Stimulated activated CD8-positive, alpha-beta memory T cell treated with anti-CD3 and anti-CD28 coated beads, Interleukin-7, amount 100 ng/mL, for 48 hours (primary cell): Measurements from ENCODE around the gene TTF2.
"Not testable (repeated sequence)": the region's sequence is repeated elsewhere in the genome, so short reads cannot be mapped to it uniquely, and the experiment has no call there.

Experiments
- DNase-seq, 2 donors: peaks; one replicate each; pipeline ENCODE4 v3.0.0-alpha.2; 2020; ENCODE audit warnings: low read depth in 1 of 2; ENCODE audit errors: extremely low read depth in 1 of 2

TTF2 gene

DNA sequence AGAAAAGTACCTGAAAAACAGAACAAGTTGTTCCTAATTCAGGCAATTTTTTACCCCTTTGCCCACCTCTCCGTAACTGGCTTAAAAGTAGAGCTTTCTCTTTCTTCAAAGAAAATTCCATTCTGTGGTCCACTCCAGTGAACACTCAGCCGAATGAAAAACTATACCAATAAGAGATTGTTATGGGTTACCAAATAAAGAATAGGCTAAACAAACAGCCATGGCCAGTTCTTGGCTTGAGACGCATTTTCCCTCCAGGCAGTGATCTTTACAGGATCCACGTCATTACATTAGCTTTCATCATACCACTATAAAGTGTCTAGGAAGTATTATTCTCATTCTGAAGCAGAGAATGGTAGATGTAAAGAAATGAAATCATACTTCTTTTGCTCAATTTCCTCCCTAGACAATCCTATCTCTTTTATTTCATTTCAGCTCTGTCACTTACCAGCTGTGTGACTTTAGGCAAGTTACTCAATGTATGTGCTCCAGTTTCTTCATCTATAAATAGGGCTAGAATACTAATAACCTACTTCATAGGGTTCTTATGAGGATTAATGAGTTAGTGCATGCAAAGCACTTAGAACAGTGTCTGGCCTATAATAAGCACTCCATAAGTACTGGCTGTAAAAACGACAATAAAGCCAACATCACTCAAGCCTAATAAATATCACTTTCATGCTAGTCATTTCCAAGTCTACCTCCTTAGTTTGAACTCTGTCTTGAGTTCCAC is 87.9 kb downstream of the TTF2 start:
- DNase-seq: no peak

DNA sequence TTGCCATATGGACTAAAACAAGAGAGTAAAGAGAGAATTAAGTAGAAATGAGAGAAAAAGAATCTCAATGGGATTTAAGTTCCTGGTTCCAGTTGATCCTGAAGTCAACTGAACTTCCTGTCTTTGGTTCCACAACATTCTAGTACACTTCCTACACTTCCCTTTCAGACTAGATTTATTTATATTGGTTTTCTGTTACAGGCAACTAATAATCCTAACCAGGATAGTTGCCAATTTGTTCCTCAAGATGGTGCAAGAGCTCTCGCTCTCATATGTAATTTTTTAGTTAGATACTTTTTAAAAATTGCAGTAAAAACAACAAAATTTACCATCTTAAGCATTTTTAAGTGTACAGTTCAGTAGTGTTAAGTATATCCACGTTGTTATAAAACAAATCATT is 90.2 kb downstream of the TTF2 start:
- DNase-seq: no peak

DNA sequence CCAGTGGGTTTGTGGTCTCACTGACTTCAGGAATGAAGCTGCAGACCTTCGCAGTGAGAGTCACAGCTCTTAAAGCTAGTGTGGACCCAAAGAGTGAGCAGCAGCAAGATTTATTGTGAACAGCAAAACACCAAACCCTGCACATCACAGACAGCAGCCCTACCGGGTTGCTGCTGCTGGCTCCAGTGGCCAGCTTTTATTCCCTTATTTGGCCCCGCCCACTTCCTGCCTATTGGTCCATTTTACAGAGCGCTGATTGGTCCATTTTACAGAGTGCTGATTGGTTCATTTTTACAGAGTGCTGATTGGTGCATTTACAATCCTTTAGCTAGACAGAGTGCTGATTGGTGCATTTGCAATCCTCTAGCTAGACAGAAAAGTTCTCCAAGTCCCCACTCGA is 91.2 kb downstream of the TTF2 start:
- DNase-seq: not testable (repeated sequence)
